KG1 (cell line): ENCODE measurements around the gene IL1R1.

Source experiments
- DNase-seq: peaks from one replicate; lab custom pipeline; 2025; lab: John Stamatoyannopoulos, UW

The IL1R1 gene

GRCh38 chr2:102204638-102205037 is 62.1 kb downstream of the IL1R1 start:
- DNase-seq, result no peak

DNA sequence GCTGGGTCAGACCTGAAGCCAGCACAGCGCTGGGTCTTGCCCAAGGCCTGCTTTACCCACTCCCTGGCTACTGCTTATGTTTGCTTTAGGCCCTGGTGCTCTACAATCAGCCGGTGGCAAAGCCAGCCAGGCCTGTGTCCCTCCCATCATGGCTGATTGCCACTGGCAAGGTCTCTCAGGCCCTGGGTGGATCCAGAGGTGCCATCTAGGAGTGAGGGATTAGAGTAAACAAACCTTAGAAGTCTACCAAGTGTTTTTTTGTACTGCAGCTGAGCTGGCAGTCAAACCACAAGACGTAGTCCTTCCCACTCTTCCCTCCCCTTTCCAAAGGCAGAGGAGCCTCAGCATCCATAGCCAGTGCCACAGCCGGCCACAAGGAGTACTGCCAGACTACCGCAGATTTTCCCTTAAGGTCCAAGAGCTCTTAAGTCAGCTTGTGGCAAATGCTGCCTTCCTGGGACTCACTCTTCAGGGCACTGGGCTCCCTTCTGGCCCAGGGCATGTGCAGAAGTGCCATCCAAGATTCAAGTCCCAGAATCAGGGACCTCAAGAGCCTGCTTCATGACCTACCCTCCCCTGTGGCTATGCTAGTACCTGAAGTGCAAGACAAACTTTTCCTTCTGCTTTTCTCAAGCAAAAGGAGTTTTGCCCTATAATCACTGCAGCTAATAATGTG is 64.3 kb downstream of the IL1R1 start:
- no peak for DNase-seq

- DNase-seq, result no peak
These were observed 66.2 kb downstream of the IL1R1 start for GRCh38 chr2:102208774-102209173.

GRCh38 chr2:102209474-102209873 is 66.9 kb downstream of the IL1R1 start:
- no peak for DNase-seq

GRCh38 chr2:102217032-102217431 is 74.5 kb downstream of the IL1R1 start:
- DNase-seq, result no peak

DNA sequence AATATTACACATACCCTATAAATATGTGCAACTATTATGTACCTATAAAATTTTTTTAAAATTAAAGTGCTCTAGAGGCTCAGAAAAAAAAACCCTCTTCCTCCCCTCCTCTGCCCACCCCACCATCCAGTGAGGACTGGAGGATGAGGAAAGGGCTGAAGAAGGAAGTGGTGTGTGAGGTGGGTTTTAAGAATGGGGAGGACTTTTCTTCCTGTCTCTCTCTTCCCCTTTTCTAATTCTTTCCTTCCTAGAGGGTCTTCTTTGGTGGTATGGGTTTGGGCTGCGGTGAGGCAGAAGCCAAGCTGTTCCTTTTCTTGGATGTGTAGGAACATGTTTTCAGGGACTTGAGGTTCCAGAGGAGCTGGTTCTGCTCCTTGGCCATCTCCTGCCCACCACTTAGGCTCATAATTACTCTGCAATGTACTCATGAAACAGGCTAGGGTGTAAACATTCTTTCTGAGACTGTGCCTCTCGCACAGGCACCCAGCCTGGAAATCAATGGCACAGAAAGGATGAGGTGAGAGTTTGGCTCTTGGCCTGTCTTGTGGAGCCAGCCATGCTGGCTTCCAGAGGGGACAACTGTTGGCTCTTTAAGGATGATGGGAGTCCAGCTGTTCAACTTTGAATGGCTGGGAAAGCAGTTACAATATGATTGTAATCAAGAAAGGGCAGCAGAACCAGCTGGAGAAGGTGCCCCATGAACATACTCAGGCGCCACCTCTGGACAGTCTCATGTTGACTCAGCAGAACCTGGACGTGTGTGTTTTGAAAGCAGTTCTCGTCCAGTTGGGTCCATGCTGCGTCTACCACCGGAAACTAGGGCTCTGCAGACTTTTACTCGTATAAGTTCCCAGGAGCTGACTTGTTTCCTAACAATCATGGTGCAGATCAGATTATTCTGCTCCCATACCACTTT is 82.5 kb downstream of the IL1R1 start:
- DNase-seq, result peak; percentile 20

- no peak for DNase-seq
These were observed 83.6 kb downstream of the IL1R1 start for GRCh38 chr2:102226171-102226570.

DNA sequence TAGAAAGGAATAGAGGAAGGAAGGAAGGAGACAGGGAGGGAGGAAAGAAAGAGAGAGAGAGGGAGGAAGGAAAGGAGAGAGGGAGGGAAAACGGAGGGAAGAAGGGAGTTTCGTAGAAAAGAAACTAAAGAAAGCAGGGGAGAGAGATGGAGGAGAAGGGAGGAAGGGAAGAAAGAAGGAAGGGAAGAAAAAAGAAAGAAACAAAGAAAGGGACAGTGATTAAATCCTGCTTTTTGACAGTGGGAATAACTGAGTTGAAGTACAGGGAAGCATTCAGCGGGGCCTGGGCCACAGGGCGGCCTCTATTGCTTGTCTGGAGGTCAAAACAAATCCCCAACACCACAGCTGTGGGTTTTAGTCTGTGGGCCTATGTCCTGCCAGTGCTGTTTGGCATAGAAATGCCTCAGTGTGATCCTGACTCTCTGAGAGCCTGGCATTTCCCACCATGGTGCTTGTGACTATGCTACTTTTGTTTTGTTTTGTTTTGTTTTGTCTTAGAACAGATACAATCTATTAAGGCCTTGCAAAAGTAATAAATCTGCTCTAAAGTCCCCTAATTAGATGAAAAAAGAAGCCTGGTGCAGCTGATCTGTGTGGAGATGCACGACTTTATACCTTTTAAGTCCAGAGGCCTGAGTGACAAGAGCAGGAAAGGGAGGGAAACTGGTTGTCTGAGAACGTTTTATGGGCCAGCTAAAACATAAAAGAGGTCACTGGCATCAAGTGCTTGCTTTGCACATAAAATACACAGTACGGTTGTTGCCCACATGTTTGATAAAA is 84.3 kb downstream of the IL1R1 start:
- DNase-seq, result peak; percentile 26

DNA sequence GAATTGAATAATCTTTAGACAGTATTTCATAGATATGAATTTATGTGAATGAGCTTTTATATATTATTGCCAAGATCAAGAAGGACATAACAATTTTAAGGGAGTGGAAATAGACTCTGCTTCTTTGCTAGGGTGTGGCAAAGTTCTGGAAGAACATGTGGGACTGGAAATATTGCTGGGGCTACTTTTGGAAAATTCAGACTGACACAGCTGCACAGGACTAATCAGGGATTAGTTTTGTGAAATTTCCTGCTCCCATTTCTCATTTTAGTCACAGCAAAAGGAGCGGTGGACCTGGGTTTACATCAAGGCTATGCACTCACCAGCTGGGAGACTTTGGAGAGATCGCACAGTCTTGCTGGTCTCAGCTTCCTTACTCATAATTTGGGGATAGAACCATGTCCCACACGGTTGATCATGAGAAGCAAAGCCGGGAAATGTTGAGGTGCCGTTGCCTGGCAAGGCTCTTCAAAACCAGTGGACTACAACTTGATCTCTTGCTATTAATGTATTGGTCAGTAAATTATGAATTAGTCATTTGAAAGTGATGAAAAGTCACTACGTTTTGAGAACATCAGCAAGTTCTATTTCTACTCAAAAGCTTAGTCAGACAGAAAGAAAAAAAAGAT is 86.7 kb downstream of the IL1R1 start:
- no peak for DNase-seq
